Trophoblast cell (in vitro differentiated cells and primary cell): ENCODE measurements around the gene DHX34.
A peak's percentile ranks its signal among the peaks of the same experiment; 100 is the strongest.
"Not testable (repeated sequence)": the region's sequence is repeated elsewhere in the genome, so short reads cannot be mapped to it uniquely, and the experiment has no call there.

ENCODE experiments used
- DNase-seq, 2 donors: peaks; one replicate each; pipeline ENCODE4 v3.0.0-alpha.2; 2016
- H2AFZ ChIP-seq: 2 replicates; pipeline ENCODE4 v1.6.1; 2013; ENCODE audit warnings: low read length, moderate library complexity, mild to moderate bottlenecking; ENCODE audit not compliant: insufficient read depth, poor library complexity
- H2AK5ac ChIP-seq: 2 replicates; pipeline ENCODE4 v1.6.1; 2013; ENCODE audit warnings: mild to moderate bottlenecking, low read length
- H2BK120ac ChIP-seq: 2 replicates; pipeline ENCODE4 v1.6.1; 2013; ENCODE audit warnings: low read length, mild to moderate bottlenecking, moderate library complexity; ENCODE audit not compliant: insufficient read depth, poor library complexity
- H2BK12ac ChIP-seq: 2 replicates; pipeline ENCODE4 v1.6.1; 2013; ENCODE audit warnings: mild to moderate bottlenecking, low read length, moderate library complexity
- H2BK5ac ChIP-seq: 2 replicates; pipeline ENCODE4 v1.6.1; 2013; ENCODE audit warnings: low read length, low read depth, moderate library complexity, mild to moderate bottlenecking; ENCODE audit not compliant: poor library complexity
- H3K14ac ChIP-seq: 2 replicates; pipeline ENCODE4 v1.6.1; 2013; ENCODE audit warnings: mild to moderate bottlenecking, low read length
- H3K18ac ChIP-seq: 2 replicates; pipeline ENCODE4 v1.6.1; 2013; ENCODE audit warnings: mild to moderate bottlenecking, low read length
- H3K23ac ChIP-seq: 2 replicates; pipeline ENCODE4 v1.6.1; 2013; ENCODE audit warnings: low read length
- H3K27ac ChIP-seq: 2 replicates; pipeline ENCODE4 v1.5.1; 2013; ENCODE audit warnings: low read depth, mild to moderate bottlenecking, inconsistent platforms, low read length, moderate library complexity
- H3K27me3 ChIP-seq: 2 replicates; pipeline ENCODE4 v1.6.1; 2013; ENCODE audit warnings: inconsistent platforms, mild to moderate bottlenecking, low read length, moderate library complexity; ENCODE audit not compliant: insufficient read depth
- H3K36me3 ChIP-seq, 2 experiments: 1 replicate in 1 of 2; 2 replicates in 1 of 2; pipeline ENCODE4 v1.6.1; 2013; ENCODE audit warnings: low read length in 2 of 2, mild to moderate bottlenecking in 2 of 2, moderate library complexity in 1 of 2; ENCODE audit not compliant: insufficient read depth in 2 of 2, control insufficient read depth in 1 of 2
- H3K4ac ChIP-seq: 2 replicates; pipeline ENCODE4 v1.6.1; 2013; ENCODE audit warnings: low read depth, mild to moderate bottlenecking, low read length, moderate library complexity
- H3K4me1 ChIP-seq, 2 experiments: 1 replicate in 1 of 2; 2 replicates in 1 of 2; pipeline ENCODE4 v1.6.1; 2013; ENCODE audit warnings: low read length in 2 of 2, mild to moderate bottlenecking in 2 of 2, moderate library complexity in 1 of 2; ENCODE audit not compliant: insufficient read depth in 2 of 2, control insufficient read depth in 1 of 2
- H3K4me2 ChIP-seq: 2 replicates; pipeline ENCODE4 v1.6.1; 2013; ENCODE audit warnings: inconsistent platforms, mild to moderate bottlenecking, low read length, moderate library complexity
- H3K4me3 ChIP-seq: 2 replicates; pipeline ENCODE4 v1.5.1; 2013; ENCODE audit warnings: mild to moderate bottlenecking, low read depth, low read length, inconsistent platforms
- H3K79me1 ChIP-seq: one replicate; pipeline ENCODE4 v1.6.1; 2013; ENCODE audit warnings: low read length
- H3K79me2 ChIP-seq: 2 replicates; pipeline ENCODE4 v1.6.1; 2013; ENCODE audit warnings: low read length, mild to moderate bottlenecking; ENCODE audit not compliant: control insufficient read depth, insufficient read depth, poor library complexity
- H3K9ac ChIP-seq: 2 replicates; pipeline ENCODE4 v1.6.1; 2013; ENCODE audit warnings: mild to moderate bottlenecking, low read length
- H3K9me3 ChIP-seq: 2 replicates; pipeline ENCODE4 v1.6.1; 2013; ENCODE audit warnings: low read depth, mild to moderate bottlenecking, control low read depth, inconsistent platforms, low read length; ENCODE audit not compliant: insufficient read depth
- H4K12ac ChIP-seq: 2 replicates; pipeline ENCODE4 v1.6.1; 2013; ENCODE audit warnings: low read depth, mild to moderate bottlenecking, low read length, moderate library complexity
- H4K8ac ChIP-seq: 2 replicates; pipeline ENCODE4 v1.6.1; 2013; ENCODE audit warnings: low read depth, mild to moderate bottlenecking, low read length, moderate library complexity
- H4K91ac ChIP-seq: one replicate; pipeline ENCODE4 v1.6.1; 2013; ENCODE audit warnings: low read depth, mild to moderate bottlenecking, low read length, moderate library complexity
- WGBS: extraction: QIAGEN DNeasy Blood & Tissue Kit; methylation state at CpG from one replicate; pipeline ENCODE4 v1.1.7; 2013; ENCODE audit warnings: missing lambda C conversion rate; ENCODE audit not compliant: insufficient read length, insufficient coverage; ENCODE audit errors: extremely low coverage; 5-methylcytosine and 5-hydroxymethylcytosine counted together

DHX34 gene

GRCh38 chr19:47411696-47412095 lies 62.6 kb downstream of the DHX34 start:
- not testable (repeated sequence) for H3K27ac ChIP-seq, H2AFZ ChIP-seq, H2BK12ac ChIP-seq, H3K18ac ChIP-seq, H3K4me3 ChIP-seq, H4K8ac ChIP-seq, H4K12ac ChIP-seq, H2AK5ac ChIP-seq, H3K23ac ChIP-seq, H3K4me1 ChIP-seq, H4K91ac ChIP-seq, H3K14ac ChIP-seq, H3K36me3 ChIP-seq, H3K79me2 ChIP-seq, H3K9ac ChIP-seq, H3K79me1 ChIP-seq, H3K4ac ChIP-seq, H3K4me2 ChIP-seq, H2BK5ac ChIP-seq, H2BK120ac ChIP-seq, H3K9me3 ChIP-seq
- DNase-seq = peak; percentile 69 to 70
- H3K27me3 ChIP-seq = peaks cover 13% of the 10 kb centered on the region
- no CpG with 5 or more reads among the region's 9 CpGs for WGBS

GRCh38 chr19:47413941-47414340 lies 64.8 kb downstream of the DHX34 start:
- WGBS = no CpG with 5 or more reads among the region's 16 CpGs

DNA sequence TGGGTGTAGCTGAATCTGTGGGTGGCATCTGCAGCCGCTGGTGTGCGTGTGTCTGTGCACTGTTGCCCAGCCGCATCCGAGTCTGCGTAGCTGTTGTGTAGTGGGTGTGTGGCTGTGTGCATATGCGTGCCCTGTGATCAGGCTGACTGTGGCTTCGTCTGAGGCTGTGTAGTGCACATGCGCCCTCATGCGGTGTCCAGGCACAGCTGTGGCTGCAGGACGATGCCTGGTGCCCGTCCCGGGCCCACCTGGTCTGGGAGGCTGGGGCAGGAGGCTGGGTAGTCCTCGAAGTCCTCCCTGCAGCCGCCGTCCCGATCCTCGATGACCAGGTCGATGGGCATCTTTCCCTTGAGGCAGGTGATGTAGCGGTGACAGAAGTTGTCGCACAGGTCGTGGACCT lies 65.4 kb downstream of the DHX34 start:
- no peak overlapping the region for H3K14ac ChIP-seq
- no peaks in the 10 kb centered on the region for H3K79me2 ChIP-seq
- no CpG with 5 or more reads among the region's 21 CpGs for WGBS
- peaks cover 35% of the 10 kb centered on the region for H3K27me3 ChIP-seq
- H3K4me2 ChIP-seq = no peak overlapping the region
- DNase-seq = peak; percentile 62 to 69
- H3K79me1 ChIP-seq = no peaks in the 10 kb centered on the region
- peaks cover 3% of the 10 kb centered on the region for H3K9me3 ChIP-seq
- H3K4ac ChIP-seq = no peak overlapping the region
- no peak overlapping the region for H2BK5ac ChIP-seq
- no peaks in the 10 kb centered on the region for H3K36me3 ChIP-seq
- H2AFZ ChIP-seq = no peak overlapping the region
- H2BK12ac ChIP-seq = no peak overlapping the region
- no peak overlapping the region for H3K9ac ChIP-seq
- no peak overlapping the region for H3K18ac ChIP-seq
- peaks cover 0 to under 1% of the 10 kb centered on the region in 2 experiments for H3K4me1 ChIP-seq
- H3K23ac ChIP-seq = no peak overlapping the region
- H2BK120ac ChIP-seq = no peak overlapping the region
- no peak overlapping the region for H4K12ac ChIP-seq
- H2AK5ac ChIP-seq = no peak overlapping the region
- H3K27ac ChIP-seq = no peak overlapping the region
- H4K8ac ChIP-seq = no peak overlapping the region
- H4K91ac ChIP-seq = no peak overlapping the region
- H3K4me3 ChIP-seq = peak overlapping the region; percentile 0

More at GRCh38 chr19:47413941-47414340, 64.8 kb downstream of the DHX34 start:
- no peaks in the 10 kb centered on the region for H3K79me2 ChIP-seq
- H2AK5ac ChIP-seq = no peak overlapping the region
- no peak overlapping the region for H2BK120ac ChIP-seq
- H3K4ac ChIP-seq = no peak overlapping the region
- no peaks in the 10 kb centered on the region for H3K79me1 ChIP-seq
- no peak overlapping the region for H3K18ac ChIP-seq
- no peak overlapping the region for H2AFZ ChIP-seq
- H4K8ac ChIP-seq = no peak overlapping the region
- H3K23ac ChIP-seq = no peak overlapping the region
- H4K91ac ChIP-seq = no peak overlapping the region
- H3K27me3 ChIP-seq = peaks cover 30% of the 10 kb centered on the region
- no peak overlapping the region for H3K4me2 ChIP-seq
- H3K9ac ChIP-seq = no peak overlapping the region
- DNase-seq = no peak
- H2BK5ac ChIP-seq = no peak overlapping the region
- H3K9me3 ChIP-seq = peaks cover 4% of the 10 kb centered on the region
- H3K14ac ChIP-seq = no peak overlapping the region
- no peak overlapping the region for H4K12ac ChIP-seq
- H3K27ac ChIP-seq = no peak overlapping the region
- H3K4me3 ChIP-seq = peak overlapping the region; percentile 0
- H3K36me3 ChIP-seq = no peaks in the 10 kb centered on the region
- no peak overlapping the region for H2BK12ac ChIP-seq
- H3K4me1 ChIP-seq = no peaks in the 10 kb centered on the region

- peaks cover 0 to 8% of the 10 kb centered on the region in 2 experiments for H3K4me1 ChIP-seq
- no peak overlapping the region for H3K27ac ChIP-seq
- H3K27me3 ChIP-seq = peaks cover 50% of the 10 kb centered on the region
- H3K4me3 ChIP-seq = no peak overlapping the region
- no peak overlapping the region for H2BK5ac ChIP-seq
- no peak overlapping the region for H3K9ac ChIP-seq
- no peak overlapping the region for H3K23ac ChIP-seq
- no peak overlapping the region for H3K14ac ChIP-seq
- H3K18ac ChIP-seq = no peak overlapping the region
- no peak overlapping the region for H2BK12ac ChIP-seq
- H4K8ac ChIP-seq = no peak overlapping the region
- no peak overlapping the region for H2AFZ ChIP-seq
- H3K4ac ChIP-seq = no peak overlapping the region
- H3K36me3 ChIP-seq = no peaks in the 10 kb centered on the region
- no peak overlapping the region for H4K91ac ChIP-seq
- no peak overlapping the region for H2AK5ac ChIP-seq
- no peak overlapping the region for H4K12ac ChIP-seq
- no peaks in the 10 kb centered on the region for H3K79me2 ChIP-seq
- no peak overlapping the region for H2BK120ac ChIP-seq
- H3K4me2 ChIP-seq = no peak overlapping the region
- no CpG with 5 or more reads among the region's 21 CpGs for WGBS
- peaks cover 3% of the 10 kb centered on the region for H3K9me3 ChIP-seq
- no peak for DNase-seq
- H3K79me1 ChIP-seq = no peaks in the 10 kb centered on the region
Measured at GRCh38 chr19:47415953-47416642, 67.0 kb downstream of the DHX34 start.
